GM21423 (cell line): ENCODE data around the gene GSTT2.

Experiments used
- ATAC-seq: cut with Tn5 transposase; IDR thresholded peaks from one replicate; pipeline ENCODE4 v1.9.1; 2021; ENCODE audit warnings: mild to moderate bottlenecking, moderate library complexity; ENCODE audit not compliant: unreplicated experiment

Gene GSTT2

DNA sequence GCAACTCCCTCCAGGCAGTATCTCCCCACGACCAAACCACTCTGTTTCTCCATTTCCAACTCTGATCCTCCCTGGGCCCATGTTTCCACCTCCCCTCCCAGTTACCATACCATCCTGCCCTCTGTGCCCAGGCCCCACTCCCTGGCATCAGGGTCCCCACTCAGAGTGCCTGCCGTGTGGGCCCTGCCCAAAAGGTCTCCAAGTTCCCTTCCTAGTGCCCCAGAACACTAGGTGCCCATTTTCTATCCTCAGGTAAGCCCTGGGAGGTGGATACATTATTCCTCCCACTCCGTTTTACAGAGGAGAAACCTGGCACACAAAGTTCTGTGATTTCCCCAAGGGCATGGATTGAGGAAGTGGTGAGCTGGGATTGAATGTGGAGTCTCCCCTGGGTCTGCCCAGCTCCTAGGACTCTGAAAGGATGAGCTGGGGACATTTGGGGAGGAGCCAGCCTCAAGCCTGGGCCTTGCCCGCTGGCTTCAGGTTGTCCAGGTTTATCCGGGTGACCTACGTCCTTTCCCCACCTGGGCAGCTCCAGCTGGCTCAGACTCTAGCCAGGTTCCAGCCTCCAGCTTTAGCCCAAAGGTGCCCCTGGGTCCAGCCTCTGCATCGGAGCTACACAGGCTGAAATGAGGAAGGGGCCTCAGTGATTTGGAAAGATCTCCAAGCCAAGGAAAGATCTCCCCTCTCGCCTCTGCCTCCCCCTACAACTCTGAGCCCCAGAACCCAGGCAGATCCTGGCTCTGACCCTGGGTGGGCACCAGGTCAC is 27.5 kb downstream of the GSTT2 start:
- ATAC-seq, result no peak

DNA sequence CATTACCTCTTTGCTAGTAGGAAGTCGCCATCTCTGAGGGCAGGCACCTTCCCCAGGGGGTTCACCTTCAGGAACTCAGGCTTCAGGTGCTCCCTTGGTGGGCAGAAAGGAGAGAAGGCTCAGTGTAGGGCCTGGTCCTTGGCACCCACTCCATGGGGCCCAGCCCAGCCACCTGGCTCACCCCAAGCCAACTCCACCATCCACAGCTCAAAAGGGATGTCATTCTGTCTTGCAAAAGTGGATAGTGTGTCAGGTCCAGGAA is 28.0 kb downstream of the GSTT2 start:
- no peak for ATAC-seq

DNA sequence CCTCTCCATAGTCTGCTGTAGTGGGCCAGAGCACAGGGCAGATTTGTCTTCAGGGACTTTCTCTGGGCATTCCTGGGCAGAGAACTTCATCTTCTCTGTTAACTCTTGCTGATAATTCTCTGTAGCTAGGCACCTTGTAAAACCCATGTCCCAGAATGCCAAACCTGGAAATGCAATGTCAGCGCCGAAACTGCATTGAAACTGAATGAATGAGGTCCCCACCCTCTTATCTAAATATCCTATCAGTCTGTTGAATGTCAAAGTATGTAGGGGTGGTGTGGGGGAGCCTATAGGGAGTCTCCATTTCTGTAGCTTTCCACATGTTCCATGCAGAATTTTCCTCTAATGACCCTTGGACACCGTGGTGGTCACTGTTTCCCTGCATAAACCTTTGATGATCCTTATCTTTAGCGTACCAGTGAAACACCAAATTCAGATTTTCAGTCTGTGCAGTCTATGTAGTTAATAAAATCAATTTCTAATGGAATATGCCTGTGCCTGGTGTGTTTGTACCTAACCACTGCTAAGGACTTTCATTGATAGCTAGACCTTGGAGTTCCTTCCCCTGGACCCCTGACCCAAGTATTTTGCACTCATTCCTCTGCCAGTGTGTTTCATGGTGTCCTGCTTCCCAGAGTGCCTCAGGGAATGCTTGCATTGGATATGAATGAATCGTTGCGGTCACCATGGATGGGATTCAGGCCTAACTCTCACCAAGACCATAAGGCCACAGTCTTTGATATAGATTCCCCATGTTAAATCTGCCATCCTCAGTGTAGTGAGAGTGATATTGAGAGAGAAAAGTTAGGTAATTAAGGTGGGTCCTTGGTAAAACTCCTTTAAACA is 28.7 kb downstream of the GSTT2 start:
- ATAC-seq, result no peak

DNA sequence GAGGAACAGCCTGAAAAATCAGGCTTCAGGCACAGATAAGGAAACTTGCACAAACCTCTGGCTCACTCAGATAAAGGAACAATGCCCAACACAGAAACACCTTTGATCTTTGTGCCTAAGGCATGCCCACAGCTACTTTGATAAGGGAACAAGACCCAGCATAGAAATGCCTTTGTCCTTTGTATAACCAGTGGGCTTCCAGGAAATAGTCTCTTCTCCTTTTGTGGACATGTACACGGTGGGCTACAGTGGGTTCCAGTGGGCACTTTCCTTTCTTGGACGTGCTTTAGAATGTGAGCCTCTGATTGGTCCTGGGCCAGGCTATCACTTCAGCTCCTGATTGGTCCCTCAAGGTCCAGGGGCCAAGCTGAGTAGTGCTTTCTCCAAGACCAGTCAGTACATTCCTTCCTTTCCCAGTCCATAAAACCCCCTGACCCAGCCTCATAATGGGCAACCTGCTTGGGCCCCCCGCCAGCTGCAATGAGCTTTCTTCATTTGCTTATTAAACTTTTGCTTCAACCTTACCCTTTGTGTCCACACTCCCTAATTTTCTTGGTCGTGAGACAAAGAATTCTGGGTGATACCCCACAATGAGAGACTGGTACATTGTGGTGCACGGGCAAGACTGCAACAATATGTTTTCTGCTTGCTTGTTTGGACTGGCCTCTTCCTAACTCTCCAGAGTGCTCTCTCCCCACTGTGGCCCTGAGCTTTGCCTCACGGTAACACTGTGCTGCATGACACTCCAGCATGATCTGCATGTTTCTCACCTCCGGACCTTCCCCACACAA is 29.5 kb downstream of the GSTT2 start:
- ATAC-seq, result no peak

DNA sequence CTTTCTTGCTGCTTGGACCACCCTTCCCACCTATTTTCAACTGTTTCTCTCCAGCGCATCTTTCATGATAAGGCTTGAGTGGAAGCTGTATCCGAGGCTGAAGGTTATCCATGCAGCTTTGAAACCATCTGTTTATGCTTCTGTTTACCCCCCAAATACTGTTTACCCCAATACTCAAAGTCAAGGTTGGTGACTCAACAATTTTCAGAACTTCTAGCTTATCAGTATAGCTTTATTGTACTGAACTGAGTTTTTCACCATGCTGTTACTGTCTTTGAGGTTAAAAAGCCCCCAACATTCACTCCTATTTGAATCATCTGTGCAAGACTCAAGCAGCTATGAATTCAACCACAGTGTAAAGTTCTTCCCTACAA is 30.1 kb downstream of the GSTT2 start:
- no peak for ATAC-seq

DNA sequence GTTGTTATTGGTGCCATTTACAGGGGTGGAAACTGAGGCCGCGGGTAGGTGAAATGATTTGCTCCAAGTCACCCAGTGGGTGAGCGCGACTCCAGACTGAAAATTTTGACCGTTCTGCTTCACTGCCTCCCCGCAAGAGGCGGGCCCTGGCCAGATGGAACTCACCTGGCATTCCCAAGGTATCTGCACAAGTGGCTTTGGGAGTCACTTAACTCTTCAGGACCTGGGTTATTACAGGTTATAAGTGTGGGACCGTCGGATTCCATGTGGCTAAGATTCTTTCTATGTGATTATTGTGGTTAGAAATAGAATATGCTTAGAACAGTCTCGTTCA is 31.8 kb downstream of the GSTT2 start:
- no peak for ATAC-seq

DNA sequence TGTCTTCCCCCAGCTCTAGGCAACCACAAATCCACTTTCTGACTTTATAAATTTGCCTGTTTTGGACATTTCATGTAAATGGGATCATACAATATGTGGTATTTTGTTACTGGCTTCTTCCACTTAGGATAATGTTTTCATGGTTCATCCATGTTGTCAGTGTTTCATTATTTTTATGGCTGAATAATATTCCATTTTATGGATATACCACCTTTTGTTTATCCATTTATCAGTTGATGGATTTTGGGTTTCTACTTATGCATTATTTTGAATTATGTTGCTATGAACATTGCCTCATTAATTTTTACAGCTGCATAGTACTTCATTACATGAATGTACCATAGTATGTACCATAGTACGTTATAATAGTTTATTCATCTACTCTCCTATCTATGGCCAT is 36.2 kb downstream of the GSTT2 start:
- ATAC-seq, result no peak

DNA sequence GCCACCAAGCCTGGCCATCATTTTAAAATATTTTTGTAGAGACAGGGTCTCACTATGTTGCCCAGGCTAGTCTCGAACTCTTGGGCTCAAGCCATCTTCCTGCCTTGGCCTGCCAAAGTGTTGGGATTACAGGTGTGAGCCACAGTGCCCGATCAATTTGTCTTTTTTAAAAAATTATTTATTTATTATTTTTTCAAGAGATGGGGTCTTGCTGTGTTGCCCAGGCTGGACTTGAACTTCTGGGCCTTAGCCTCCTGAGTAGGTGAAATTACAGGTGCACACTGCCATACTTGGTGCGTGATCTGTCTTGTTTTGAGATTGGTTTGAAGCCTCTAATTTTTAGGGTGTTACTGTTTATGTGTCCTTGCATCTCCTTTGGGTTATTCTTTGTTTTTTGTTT is 41.4 kb downstream of the GSTT2 start:
- ATAC-seq, result no peak

DNA sequence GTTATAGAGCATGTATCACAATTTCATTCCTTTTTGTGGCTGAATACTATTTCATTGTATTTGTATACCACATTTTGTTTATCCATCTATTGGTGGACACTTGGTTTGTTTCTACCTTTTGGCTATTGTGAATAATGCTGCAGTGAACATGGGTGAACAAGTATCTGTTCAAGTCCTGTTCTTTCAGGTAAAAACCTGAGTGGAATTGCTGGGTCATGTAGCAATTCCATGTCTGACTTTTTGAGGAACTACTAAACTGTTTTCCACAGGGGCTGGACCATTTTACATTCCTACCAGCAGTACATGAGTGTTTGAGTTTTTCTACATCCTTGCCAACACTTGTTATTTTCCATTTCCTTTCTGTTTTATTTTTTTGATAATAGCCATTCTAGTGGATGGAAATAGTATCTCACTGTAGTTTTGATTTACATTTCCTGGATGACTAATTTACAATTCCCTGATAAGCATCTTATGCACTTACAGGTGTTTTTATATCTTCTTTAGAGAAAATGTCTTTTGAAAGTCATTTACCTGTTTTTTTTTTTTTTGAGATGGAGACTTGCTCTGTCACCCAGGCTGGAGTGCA is 43.4 kb downstream of the GSTT2 start:
- no peak for ATAC-seq

DNA sequence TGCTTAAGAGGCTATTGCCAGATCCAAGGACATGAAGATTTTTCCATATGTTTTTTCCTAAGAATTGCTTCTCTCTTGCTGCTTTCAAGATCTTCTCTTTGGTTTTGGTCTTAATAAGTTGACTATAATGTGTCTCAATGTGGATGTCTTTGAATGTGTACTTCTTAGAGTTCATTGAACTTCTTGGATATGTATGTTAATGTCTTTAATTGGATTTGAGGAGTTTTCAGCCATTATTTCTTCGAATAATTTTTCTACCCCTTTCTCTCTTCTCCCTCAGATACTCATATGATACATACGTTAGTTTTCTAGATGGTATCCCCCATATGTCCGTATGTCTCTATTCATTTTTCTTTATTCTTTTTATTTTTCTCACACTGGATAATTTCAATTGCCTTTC is 44.4 kb downstream of the GSTT2 start:
- ATAC-seq, result no peak

DNA sequence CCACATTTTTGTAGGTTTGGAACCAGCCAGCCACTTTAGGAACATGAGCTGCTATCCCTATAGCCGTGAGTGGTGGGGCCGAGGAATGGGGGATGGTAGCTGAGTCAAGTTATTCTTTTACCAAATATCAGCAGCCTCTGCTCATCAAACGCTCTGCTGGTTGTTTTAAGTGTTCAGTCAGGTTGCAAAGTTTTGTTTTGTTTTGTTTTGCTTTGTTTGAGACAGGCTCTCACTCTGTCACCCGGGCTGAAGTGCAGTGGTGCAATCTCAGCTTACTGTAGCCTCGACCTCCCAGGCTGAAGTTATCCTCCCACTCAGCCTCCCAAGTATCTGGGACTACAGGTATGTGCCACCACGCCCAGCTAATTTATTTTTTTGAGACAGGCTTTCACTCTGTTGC is 45.5 kb downstream of the GSTT2 start:
- no peak for ATAC-seq

DNA sequence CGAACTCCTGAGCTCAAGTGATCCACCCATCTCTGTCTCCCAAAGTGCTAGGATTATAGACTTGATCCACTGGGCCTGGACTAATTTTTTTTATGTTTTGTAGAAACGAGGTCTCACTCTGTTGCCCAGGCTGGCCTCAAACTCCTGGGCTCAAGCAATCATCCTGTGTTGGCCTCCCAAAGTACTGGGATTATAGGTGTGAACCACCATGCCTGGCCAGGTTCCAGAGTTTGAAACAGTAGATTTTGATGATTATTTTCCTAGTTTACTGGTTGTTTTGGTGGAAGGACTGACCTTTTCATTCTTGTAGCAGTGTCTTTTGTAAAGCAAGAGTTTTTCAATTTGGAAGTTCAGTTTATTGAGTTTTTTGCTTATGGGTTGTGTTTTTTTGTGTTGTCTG is 46.1 kb downstream of the GSTT2 start:
- ATAC-seq, result no peak

DNA sequence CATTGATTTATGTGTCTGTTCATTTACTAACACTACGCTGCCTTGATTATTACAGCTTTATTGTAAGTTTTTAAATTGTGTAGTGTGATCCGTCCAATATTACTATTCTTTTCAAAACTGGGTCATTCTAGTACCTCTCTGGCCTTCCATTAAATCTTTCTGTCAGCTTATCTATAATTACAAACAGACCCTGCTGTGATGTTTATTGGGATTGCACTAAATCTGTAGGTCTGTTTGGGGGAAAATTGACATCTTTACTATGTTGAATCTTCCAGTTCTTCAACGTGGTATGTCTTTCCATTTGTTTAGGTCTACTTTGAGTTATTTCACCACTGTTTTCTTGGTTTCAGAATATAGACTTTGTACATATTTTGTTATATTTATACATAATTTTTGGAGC is 46.8 kb downstream of the GSTT2 start:
- no peak for ATAC-seq

DNA sequence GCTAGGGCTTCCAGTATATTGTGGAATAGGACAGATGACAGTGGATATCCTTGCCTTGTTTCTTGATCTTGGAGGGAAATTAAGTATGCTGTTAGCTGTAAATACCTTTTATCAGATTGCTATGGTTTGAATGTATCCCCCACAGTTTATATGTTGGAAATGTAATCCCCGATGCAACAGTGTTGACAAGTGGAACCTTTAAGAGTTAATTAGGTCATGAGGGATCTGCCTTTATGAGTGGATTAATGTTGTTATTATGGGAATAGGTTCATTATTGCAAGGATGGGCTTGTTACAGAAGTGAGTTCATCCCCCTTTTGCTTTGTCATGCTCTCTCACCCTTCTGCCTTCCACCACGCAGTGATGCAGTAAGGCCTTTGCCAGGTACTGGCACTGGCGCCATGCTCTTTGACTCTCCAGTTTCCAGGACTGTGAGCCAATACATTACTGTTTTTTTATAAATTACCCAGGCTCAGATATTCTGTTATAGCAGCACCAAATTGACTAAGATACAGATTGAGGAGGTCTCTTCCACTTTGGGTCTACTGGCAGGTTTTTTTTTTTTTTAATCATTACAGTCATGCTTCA is 47.5 kb downstream of the GSTT2 start:
- no peak for ATAC-seq

DNA sequence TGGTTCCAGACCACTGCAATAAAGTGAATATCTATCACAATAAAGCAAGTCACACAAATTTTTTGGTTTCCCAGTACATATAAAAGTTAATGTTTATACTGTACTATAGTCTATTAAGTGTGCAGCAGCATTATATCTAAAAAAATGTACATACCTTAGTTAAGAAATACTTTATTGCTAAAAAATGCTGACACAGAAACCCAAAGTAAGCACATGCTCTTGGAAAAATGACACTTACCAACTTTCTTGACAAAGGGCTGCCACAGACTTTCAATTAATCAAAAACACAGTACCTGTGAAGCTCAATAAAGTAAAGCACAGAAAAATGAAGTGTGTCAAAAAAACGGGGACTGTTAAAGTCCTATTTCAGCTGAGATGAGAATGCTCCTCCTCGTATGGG is 48.1 kb downstream of the GSTT2 start:
- no peak for ATAC-seq

DNA sequence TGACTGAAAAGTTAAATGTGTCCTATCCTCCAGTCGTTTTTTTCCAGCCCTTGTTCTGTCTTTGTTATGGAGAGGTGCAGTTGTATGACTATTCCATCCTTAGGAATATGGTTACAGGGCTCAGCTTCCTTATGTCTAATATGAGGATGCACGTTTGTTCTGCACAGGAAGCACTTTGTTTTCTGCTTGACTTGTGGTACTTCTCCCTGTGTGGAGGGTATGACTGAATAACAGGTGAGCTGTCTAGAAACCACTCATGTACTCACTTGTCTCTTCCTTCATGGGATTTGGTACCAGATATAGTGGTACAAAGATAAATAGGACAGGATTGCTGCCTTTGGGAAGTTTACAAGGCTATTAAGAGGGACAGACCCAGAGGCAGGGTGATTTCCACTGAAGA is 48.6 kb downstream of the GSTT2 start:
- ATAC-seq, result no peak

DNA sequence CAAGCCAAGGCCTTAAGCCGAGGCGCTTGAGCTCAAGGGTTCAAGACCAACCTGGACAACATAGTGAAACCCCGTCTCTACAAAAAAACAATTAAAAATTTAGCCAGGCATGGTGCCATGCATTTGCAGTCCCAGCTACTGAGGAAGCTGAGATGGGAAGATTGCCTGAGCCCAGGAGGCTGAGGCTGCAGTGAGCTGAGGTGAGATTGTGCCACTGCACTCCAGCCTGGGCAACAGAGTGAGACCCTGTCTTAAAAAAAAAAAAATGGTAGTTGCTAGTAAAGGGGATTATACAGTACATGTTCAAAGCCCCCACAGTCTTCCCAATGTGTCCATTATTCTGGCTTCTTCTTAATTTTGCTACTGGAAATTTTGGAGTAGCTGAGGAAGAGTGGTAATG is 49.4 kb downstream of the GSTT2 start:
- no peak for ATAC-seq

DNA sequence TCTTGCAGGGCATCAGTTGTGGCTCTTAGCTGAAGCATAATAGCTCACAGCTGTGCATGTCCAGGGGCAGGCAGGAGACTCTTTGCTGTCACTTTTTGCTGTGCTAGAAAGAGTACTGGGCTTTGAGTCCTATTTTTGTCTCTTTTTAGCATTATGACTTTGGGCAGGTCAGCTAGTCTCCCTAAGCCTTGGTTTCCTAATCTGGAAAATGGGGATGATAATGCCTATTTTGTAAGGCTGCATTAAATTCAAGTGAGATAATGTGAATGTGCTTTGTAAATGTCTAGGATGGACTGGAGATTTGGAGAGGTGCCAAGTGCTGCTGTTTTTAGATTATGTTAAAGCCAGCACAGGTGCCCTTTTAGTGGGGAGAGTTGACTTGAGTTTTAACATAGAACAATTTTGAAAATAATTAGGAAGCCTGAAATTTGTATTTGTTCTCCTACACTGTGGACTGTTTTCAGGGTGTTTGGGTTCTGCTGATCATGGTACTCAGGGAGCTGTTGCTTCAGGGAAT is 50.3 kb downstream of the GSTT2 start:
- ATAC-seq, result no peak
